GM10266 (cell line): ENCODE results near the gene PDLIM1.
"Not testable (repeated sequence)": the region's sequence is repeated elsewhere in the genome, so short reads cannot be mapped to it uniquely, and the experiment has no call there.

Experiments used
- DNase-seq: peaks from one replicate; pipeline ENCODE4 v3.0.0; 2012; ENCODE audit errors: extremely low spot score
- TF ChIP-seq, protein P1 (sequence below): IDR thresholded peaks from 2 replicates; pipeline ENCODE4 v1.5.1; 2012; ENCODE audit warnings: mild to moderate bottlenecking, low read depth; ENCODE audit not compliant: control insufficient read depth, insufficient read depth; ENCODE audit errors: missing control alignments

The PDLIM1 gene

DNA sequence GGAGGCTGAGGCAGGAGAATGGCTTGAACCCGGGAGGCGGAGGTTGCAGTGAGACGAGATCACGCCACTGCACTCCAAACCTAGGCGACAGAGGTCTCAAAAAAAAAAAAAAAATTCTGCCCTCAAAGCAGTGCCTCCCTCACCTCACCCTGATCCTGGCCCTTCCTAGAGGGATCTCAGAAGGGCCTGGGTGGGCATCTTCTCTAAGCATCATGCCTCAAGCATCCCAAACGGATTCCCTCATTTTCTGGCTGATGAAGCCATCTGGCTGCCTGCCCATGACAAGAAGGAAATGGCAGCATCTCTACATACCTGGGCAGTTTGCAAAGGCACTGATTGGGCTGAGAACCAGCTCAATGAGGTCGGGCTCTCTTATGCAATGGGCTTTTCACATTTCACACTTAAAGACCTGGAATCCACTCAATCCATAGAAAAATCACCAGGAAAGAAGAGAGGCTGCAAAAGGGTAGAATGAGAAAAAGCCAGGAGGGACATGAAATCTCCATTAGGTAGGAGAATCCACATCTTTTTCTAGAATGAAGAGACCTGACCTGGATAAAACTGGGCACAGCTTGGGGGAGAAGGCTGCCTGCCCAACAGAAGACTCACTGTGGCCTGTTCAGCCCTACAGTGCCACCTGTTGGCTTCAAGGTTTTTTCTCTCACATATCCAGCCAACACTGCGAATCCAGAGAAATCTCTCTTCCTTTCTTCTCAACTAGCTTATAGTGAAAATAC is 48.1 kb downstream of the PDLIM1 start:
- no peak for DNase-seq
- TF ChIP-seq, protein P1, sequence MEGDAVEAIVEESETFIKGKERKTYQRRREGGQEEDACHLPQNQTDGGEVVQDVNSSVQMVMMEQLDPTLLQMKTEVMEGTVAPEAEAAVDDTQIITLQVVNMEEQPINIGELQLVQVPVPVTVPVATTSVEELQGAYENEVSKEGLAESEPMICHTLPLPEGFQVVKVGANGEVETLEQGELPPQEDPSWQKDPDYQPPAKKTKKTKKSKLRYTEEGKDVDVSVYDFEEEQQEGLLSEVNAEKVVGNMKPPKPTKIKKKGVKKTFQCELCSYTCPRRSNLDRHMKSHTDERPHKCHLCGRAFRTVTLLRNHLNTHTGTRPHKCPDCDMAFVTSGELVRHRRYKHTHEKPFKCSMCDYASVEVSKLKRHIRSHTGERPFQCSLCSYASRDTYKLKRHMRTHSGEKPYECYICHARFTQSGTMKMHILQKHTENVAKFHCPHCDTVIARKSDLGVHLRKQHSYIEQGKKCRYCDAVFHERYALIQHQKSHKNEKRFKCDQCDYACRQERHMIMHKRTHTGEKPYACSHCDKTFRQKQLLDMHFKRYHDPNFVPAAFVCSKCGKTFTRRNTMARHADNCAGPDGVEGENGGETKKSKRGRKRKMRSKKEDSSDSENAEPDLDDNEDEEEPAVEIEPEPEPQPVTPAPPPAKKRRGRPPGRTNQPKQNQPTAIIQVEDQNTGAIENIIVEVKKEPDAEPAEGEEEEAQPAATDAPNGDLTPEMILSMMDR = peak; percentile 58

DNA sequence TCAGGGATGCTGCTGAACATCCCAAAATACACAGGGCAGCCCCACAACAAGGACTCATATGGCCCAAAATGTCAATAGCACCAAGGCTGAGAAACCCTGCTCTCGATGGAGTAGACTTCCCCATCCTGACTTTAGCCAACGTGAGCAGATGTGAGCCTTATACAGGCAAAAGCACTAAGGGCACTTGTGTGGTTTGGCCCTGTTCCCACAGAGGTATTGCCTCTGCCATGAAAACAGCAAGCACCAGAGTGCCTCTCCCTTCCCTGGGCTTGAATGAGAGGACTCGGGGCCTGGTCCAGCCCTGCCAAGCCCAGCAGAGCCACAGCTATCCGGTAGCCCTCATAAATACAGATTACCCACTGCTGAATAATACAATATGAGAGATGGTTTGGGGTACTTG is 49.3 kb downstream of the PDLIM1 start:
- no peak for DNase-seq
- TF ChIP-seq, protein P1 = no peak

DNA sequence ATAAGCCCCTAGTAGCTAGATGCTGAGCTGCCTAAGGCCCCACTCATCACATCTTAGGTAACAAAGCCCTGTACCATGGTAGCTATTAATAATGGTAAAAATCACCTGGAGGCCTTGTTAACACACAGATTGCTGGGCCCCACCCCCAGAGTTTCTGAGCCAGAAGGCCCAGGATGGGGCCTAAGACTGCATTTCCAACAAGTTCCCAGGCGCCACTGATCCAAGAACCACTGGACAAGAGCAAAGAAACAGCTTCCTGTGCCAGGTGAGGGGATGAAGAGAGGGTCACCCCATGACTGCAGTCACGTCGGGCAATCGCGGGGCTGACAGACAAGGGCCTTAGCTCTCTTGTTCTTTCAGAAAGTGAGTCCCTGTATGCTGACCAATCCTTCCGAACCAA is 50.0 kb downstream of the PDLIM1 start:
- no peak for DNase-seq
- TF ChIP-seq, protein P1 = no peak

DNA sequence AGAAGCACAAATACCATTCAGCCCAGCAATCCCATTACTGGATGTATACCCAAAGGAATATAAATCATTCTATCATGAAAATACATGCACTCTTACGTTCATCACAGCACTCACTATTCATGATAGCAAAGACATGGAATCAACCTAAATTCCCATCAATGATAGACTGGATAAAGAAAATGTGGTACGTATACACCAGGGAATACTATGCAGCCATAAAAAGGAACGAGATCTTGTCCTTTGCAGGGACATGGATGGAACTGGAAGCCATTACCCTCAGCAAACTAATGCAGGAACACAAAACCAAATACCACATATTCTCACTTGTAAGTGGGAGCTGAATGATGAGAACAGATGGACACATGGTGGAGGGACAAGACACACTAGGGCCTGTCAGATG is 50.7 kb downstream of the PDLIM1 start:
- DNase-seq = not testable (repeated sequence)

DNA sequence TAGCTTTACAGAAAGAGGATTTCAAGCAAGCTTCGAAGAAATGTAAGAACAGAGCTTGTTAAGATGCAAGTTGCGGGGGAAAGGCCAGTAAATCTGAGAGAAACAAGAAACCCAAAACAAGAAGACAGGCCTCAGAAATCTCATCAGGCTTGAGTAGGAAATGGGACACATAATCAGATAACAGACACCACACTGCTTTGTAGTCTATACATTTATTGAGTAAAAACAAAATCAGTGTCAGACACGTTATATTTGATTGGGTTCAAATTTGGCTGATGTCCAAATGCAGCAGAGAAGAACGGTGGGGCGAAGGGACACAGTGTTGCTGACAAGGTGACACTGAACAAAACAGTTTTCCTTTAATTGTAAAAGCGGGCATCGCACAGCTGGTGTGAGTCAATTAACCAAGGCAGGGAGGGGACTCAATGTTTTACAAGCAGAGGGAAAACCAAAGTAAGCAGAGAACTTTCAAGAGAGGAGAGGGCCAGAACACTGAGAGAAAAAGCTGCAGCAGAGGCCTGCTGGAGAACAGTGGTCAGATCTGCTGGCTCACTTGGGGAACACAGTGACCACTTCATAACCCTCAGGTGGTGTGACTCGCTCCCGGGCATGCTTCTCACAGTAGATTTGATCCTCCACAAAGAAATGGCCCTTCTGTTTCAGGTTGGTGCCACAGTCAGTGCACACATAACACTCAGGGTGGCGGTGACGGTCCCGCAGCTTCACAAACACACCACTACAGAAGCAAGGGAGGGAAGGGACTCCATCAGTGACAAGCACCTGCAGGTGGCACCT is 53.2 kb downstream of the PDLIM1 start:
- TF ChIP-seq, protein P1 = no peak
- DNase-seq = no peak

DNA sequence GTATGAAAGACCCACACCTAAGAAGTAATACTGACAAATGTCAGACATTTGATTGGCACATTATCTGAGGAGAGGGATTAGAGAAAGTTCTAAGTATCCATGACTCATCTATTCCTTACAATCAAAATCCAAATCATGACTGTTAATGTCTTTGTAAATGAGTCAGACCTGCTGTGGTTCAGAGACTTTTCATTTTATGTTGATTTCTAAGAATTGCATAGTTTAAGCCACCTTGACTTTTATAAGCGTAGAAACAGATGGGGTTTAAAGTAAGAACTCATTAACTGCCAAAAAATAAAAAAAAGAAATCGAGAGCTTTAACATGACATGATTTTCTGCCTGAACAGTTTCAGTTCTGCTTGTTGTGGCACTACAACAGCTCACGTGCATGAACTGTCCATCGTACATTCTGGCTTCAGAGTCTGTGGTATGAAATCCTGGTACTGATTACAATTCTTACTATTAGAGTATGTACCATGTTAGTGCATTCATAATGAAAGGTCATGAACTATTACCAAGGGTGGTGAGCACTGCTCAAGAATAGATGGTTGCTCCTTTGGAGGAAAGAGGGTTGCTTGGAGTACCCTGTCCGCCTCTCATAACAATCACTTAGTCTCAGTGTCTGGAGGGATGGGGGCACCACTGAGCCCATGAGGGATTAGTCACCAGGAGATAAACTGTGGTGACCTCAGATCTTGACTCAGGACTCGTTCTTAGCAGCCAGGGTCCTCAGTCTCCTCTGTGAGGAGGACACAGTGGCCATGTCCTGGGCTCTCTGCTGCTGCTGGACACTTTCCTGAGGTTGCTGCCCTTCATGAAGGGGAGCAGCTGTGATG is 54.5 kb downstream of the PDLIM1 start:
- peak; percentile 20 for DNase-seq
- TF ChIP-seq, protein P1 = no peak

DNA sequence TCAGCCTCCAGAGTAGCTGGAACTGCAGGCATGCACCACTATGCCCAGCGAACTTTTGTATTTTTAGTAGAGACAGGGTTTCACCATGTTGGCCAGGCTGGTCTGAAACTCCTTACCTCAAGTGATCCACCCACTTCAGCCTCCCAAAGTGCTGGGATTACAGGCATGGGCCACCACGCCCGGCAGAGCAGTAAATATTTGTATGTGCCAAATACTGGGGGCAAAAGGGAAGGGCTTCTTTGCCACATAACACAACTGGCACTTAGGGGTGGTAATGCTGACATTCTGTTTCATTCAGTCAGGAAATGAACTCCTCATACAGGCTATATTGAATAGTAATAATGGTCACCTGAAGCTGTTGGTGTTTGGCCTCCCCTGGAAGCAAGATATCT is 55.1 kb downstream of the PDLIM1 start:
- TF ChIP-seq, protein P1 = no peak
- no peak for DNase-seq
